ENCODE measurements around the gene HDC. TPM values are rescaled to one million over a fixed set of nuclear protein-coding genes. Genes with fewer than 3 reads are reported as not detected.

The HDC gene
- polyA plus RNA-seq, 3 donors: 0.58 to 1.4 (median 0.71) TPM

DNA sequence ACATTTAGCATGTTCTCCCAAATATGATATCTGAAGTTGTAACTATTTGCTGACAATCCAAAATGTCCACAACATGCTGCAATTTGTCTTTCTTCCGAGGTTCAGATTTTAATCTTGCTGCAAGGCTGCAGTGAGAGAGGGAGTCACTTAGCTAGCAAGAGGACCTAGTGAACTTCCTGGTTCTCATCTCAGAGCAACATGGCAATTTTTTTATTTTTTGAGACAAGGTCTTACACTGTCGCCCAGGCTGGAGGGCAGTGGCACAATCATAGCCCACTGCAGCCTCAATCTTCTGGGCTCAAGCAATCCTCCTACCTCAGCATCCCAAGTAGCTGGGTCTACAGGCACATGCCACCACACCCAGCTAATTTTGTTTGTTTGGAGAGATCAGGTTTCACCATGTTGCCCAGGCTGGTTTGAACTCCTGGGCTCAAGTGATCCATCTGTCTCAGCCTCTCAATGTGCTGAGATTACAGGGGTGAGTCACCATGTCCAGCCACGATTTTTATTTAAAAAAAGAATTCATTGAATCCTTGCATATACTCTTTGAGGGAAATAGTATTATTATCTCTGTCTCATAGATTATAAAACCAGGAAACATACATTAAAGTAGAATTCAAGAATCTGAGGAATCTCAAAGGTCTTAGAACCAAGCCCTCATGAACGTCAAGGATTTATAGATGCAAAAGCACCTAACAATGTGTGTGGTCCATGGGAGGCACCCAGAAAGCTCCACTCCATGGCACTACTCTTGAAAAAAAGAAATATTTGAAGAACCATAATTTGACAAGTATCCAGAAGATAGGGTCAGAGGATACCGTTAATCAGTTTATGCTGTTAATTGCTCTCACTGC lies 9.1 kb downstream of the HDC start:
- no peak for DNase-seq

DNA sequence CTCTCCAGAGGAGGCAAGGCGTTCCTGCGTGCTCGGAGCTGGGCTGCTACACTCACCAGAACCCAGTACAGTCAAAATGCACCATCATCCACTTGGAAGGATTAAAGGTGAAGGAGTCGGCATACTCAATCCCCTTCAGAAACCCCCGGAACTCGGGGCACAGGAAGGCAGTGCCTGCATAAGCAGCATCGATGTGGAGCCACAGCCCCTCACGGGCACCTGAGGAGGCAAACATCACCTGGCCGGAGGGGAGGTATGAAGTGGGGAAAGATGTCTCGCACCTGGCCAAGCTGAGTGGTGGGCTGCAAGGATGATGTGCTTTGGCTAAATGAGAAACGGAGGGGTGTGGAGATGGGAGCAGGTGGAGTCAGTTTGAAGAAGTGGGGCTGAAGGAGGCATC lies 13.0 kb downstream of the HDC start:
- no peak for DNase-seq

DNA sequence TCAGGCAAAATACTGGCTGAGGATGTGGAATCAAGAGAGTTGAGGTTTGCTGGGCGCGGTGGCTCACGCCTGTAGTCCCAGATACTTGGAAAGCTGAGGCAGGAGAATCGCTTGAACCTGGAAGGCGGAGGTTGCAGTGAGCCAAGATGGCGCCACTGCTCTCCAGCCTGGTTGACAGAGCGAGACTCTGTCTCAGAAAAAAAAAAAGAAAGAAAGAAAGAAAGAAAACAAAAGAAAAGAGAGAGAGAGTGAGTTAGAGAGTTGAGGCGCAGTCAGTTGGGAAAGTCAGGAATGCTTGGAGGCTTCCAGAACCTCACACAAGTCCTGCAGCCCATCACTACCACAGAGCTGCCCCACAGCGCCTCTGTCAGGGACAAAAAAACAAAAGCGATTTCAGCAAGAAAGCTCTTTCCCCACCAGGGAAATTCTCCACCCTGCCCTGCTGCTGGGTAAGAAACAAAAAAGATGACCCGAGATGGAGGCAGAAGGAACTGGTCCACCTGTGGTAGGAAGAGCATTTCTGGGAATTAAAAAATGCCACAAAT lies 13.8 kb downstream of the HDC start:
- DNase-seq: no peak

DNA sequence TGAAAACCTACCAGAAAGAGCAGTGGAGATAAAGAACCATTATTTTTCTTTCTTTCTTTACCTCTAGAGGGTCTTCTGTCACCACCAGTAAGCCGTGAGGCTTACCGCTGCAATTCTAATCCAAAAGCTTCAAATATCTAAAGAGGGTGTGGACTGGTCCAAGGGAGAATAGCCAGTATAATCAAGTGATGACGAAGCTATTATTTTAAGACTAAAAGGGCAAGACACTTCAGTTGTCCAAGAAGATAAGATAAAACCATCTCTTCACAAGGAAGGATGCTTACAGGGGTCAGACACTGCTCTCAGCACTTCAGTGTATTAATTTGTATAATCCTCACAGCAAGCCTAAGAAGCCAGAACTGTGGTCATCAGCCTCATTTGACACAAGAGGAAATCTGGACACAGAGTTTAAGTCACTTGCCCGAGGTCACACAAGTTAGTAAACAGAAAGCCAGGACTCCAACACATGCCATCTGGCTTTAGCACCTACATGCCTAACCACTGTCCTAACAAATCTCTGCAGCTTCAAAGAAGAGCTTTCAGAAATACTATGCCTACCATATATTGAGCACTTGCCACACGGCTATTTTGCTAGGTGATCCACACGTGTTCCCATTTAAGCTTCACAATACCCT lies 14.6 kb downstream of the HDC start:
- no peak for DNase-seq

DNA sequence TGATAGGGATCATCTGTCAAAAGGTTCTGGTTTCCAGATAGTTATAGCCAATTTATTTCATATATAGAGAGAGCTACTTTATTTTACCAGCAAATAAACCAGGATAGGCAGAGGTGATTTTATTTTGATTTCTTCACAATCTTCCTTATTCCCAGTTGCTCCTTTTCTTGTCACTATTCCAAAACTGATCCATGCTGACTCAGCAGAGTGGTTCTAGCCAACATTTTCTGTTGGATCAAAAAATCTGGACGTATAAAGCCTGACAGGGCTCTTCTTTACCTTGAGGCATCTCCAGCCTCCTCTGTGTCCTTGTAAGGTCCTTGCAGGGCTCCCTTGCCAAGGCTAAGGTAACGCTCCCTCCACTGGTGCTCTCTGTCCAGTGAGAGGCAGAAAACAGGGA lies 15.8 kb downstream of the HDC start:
- DNase-seq: no peak

DNA sequence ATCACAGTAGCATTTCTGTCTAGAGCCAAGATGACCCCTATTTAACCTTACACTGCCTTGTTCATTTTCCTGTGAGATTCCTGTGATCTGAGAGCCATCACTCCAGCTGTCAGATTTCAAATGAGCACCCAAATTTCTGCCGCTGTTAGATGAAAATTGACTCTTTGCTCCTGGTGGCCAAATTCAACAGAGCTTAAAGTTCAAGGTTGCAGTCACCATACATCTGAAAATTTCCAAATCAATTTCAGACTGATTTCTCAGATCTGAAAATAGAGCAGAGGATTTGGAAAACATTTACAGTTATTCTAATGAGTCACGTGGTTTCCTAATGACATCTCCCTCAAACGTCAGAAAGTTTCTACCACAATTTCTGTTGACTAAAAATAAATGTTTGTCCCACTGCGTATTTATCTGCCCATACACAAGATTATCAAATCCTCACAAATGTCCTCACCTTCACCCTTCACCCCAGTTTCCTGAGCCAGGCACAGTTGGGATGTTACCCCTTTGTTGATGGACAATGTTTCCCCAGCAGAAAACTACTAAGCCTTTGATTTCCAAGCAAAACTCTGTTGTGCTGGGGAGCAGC lies 16.4 kb downstream of the HDC start:
- DNase-seq: no peak

DNA sequence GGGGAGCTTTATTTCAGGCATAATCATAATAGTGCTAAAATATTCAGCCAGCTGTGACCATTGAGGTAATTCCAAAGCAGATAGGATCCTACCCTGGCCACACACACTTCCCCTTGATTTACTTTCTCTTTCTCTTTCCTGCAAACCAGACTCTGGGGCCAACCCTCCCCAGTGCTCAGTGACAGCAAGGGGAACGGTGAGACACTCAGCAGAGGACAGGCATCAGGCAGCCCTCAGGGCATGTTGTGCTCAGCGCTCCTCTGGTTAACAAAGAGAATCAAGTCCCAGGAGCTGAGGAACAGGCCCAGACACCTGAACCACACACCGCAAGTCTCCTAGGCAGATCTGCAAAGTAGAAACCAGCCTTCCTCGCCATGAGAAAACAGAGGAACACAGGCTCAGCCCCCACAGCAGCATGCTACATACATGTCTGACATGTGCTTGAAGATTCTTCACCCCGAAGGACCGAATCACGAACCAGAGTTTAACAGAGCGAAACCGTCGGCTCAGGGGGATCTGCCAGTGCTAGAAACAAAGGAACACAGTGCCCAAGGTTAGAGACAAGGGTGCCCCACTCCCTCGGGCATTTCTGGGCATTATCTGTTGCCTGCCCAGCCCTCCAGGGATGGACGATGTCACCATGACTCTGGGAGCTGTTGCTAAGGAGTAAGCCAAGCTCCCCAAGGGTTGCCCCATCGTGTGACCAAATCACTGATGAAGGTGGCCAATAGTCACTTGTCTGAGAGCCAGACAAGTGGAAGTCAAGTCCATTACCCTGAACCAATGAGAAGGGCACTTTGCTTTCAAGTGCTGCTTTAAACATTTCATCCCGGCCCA lies 17.5 kb downstream of the HDC start:
- no peak for DNase-seq

DNA sequence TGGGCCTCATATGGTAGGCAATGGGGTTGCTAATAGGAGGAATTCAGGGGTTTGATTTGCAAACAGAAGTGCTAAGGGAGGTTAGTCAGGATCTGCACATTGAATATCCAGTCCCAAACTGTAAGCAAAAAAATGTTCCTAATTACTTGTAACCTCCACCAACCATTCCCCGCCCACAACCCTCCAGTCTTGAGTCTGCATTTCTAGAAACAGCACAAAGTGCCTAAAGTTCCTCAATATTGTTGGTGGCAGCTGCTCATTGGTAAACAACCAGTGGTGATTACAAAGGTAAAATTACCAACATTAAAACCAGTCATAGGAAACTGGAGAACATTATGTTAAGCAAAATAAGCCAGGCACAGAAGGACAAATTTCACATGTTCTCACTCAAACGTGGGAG lies 18.9 kb downstream of the HDC start:
- DNase-seq: no peak

DNA sequence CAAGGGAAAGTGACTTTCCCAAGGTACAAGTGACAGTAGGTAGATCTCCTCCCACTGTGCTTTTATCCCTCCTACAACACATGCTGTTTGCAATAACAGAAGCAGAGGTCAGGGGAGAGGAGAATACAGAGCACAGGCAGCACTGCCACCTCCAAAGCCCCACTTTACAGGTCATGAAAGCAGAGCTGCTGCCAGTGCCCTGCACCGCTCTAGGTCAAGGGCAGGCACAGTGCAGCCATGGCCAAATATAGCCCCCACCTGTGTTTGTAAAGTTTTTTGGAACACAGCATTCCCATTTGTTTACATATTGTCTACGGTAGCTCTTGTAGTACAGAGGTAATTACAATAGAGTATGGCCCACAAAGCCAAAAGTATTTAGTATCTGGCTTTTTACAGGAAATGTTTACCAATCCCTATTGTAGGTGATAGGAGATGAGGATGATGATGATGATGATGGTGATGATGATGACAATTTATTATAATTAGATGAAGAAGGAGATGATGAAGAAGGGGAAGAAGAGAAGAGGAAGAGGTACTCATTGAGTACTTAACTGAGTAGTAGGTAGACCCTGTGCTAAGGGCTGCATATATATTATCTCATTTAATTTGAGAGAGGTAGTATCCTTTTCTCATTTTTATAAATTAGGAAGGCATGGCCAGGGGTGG lies 20.4 kb downstream of the HDC start:
- DNase-seq: no peak

DNA sequence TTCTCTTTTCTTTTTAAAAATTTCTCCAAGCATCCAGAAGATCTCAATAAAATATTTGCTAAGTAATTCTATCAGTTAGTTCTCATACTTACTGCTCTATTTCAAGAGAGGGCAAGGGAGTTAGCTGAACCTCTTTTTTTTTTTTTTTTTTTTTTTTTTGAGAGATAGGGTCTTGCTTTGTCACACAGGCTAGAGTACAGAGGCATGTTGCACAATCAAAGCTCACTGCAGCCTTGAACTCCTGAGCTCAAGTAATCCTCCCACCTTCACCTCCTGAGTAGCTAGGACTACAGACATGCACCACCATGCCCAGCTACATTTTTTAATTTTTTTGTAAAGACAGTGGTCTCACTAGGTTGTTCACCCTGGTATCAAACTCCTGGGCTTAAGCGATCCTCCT lies 21.4 kb downstream of the HDC start:
- DNase-seq: no peak

DNA sequence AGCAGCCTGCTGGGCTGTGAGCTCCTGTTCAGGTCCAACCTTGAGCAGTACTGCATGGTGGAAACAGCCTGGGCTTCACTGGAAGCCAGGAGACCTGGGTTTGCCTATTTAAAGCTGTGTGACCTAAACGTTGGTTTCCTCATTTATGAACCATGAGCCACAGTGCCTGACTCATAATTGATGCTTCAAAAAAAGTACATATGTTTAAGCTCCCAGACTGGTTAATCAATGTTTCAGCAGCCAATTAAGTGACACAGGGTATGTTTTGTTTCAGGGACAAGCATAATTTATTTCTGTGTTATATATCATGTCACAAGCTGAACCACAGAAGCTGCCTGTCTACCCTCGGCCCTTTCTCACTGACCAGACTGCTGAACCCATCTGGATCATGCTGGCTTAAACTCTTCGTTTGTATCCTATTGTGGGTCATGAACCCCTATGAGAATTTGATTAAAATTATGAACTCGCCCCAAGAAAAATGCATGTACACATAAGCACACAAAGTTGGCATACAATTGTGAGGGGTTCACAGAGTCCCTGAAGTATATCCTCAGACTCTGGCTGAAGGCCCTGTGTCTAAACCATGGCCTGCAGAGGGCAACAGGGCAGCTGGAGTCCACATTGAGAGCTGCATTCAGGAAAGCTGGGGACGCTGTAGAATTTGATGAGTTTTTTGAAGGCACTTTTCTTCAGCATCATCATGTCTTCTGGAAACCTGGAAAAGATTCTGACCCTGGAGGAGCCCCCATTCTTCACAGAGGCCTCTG lies 23.7 kb downstream of the HDC start:
- no peak for DNase-seq

DNA sequence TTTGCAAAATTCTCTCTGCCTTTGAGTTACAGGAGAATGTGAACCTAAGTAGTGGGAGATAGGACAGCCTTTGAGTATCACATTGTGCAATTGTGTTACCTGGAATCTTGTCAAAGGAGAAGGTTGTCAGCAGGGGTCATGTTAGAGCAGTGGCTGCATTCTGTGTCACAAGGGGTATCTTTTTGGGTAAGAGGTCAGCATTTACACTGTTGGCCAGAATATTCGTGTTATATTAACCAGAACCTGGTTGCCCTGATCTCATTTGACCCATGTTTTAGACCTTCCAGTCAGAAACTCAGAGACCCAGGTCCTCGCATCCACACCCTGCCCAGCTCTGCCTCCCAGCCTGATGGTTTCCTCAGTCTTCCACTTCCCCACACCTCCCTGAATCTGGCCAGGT lies 27.3 kb downstream of the HDC start:
- no peak for DNase-seq

DNA sequence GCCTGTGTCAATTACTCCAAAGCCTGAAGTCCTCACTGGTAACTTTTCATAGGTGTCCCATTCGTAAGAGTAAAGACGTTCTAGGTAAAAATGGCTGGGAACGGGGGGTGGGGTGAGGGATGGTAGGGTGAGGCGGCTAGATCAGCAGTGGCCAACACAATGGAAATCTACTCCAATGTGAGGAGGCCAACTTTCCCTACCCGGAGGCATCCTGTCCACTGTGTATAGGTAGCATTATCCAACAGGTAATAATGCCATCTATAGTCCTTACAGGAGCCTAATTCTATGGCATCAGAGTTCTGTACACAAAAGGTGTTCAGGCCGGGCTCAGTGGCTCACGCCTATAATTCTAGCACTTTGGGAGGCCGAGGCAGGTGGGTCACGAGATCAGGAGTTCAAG lies 29.1 kb downstream of the HDC start:
- no peak for DNase-seq

DNA sequence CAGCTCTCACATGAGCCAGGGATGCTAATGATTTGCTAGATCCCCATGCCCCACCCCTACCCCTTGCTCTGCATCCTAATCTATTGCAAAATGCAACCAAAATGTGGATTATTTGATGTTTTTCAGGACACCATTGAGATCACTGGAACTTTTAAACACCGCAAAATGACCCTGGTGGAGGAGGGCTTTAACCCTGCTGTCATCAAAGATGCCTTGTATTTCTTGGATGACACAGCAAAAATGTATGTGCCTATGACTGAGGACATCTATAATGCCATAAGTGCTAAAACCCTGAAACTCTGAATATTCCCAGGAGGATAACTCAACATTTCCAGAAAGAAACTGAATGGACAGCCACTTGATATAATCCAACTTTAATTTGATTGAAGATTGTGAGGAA lies 29.7 kb downstream of the HDC start:
- no peak for DNase-seq

DNA sequence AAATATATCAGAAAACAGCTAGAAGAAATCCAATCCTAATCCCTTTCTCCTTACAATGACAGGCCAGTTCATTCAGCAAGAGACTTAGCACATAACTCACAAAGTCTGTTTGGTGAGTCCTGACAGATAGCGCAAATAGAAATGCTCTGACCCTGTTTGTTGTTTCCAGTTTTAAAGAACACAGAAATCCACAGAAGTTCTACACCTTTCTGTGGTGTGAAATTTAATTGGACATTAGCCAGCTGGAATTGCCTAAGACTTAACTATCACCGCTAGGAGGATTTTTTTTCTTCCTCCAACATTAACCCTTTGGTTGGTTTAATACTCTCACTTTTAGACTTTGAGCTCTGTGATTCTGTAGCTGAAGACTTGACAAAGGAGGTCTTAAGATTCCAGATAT lies 30.8 kb downstream of the HDC start:
- DNase-seq: no peak

DNA sequence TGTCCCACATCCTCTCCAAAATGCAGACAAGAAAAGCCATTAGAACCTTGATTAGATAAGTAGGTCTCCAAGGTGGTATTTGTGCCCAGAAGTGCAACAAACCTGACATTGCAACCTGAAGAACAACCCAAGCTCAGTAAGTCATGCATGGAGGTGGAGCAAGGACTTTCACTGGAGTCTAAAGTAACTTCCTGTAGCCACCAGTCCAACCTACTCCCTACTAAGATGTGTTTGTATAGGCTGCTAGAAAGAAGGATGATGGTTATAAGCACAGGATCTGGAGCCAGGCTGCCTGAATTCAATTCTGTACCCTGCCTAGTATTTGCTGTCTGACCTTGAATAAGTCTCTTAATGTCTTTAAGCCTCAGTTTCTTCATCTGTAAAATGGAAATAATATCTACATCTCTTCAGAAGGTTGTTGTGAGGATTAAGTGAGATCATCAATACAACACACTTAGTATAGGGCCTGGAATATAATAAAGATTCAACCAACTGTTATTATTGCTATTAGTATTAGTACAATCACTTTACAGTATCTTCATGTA lies 32.3 kb downstream of the HDC start:
- no peak for DNase-seq

DNA sequence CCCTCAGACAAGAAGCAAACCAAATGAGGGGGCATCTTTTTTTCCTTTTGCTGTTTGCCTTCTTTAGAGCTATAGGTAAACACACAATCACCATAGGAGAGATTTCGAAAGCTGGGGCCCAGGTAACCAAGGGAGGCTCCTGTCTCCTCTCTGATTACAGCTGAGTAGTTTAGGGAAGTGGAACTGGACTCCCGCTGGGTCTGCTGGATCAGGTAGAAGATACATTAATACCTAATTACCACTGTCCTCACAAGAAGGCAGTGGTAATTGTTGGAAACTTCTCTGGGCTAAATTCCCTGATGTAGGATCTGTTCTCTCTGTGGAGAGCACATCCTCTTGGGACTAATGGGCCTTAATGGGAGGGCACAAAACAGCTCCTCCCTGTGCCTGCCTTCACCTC lies 32.7 kb downstream of the HDC start:
- no peak for DNase-seq

DNA sequence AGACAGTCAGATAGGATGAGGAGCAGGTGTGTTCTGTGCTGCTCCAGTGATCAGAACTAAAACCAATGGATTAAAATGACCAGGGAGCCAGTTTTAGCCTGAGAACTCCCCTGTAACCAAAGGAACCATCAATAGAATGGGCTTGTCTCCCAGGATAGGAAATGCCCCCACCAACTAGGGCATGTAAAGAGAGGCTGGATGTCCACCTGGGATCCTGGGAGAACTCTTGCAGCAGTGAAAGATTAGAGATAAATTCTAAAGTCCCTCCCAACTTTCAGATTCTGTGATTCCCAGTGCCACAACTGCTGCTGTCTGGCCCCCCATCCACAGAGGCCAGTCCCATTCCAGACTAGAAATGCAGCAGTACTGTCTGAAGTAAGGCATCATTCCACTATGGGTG lies 33.8 kb downstream of the HDC start:
- no peak for DNase-seq

DNA sequence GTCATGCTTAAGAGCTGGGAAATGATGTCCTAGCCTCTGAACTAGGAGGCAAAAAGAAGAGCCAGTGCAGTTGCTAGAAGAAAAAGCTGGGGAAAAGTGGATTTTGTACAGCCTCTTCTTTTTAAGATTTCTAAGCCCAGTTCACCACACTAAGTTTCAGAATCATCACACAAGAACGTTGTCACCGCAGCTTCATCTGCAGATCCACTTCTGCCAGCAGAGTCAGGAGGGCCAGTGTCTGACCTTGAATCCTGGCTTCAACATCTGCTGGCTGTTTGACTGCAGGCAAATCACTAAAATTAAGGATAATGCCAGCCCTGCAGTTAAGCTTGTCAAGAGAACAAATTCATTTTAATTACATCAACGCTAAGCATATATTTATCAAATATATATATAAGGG lies 36.2 kb downstream of the HDC start:
- no peak for DNase-seq

DNA sequence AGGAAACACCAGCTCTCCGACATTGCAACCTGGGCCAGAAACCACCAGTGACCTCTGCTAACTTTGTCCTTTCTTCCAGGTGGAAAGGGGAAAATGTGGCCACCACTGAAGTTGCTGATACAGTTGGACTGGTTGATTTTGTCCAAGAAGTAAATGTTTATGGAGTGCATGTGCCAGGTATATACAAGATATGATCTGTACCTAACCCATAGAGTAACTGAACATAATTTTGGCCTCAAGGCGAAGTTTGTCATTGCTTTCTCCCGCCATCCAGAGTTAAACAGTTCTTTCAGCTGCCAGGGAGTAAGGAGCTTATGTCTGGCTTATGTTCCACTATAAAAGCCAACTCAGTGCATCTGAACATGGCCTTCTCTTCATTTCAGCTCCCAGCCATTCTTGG lies 36.7 kb downstream of the HDC start:
- no peak for DNase-seq

DNA sequence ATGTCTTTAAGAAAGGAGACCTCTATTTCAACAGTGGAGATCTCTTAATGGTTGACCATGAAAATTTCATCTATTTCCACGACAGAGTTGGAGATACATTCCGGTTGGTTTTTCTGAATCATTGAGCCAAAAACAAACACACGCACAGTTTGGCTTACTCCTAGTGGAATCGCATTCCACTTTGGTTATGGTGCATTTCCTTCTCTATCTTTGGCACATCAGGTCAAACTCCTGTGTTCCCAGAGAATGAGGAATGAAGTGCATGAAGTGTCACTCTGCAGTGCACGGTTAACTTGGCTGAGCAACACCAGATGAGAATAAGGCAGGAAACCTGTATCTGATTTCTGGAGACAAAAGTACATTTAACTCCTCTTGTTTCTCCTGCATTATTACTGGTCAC lies 38.5 kb downstream of the HDC start:
- DNase-seq: no peak
